Erythroblast (primary cell): ENCODE data around the gene RPRD1A.

Experiments used
- GATA1 ChIP-seq: IDR thresholded peaks from 2 replicates; pipeline ENCODE4 v1.6.1; 2011; ENCODE audit warnings: low read depth, mild to moderate bottlenecking, control low read depth, low read length, moderate library complexity
- POLR2A ChIP-seq: IDR thresholded peaks from 2 replicates; pipeline ENCODE4 v1.6.1; 2011; ENCODE audit warnings: mild to moderate bottlenecking, low read length

DNA sequence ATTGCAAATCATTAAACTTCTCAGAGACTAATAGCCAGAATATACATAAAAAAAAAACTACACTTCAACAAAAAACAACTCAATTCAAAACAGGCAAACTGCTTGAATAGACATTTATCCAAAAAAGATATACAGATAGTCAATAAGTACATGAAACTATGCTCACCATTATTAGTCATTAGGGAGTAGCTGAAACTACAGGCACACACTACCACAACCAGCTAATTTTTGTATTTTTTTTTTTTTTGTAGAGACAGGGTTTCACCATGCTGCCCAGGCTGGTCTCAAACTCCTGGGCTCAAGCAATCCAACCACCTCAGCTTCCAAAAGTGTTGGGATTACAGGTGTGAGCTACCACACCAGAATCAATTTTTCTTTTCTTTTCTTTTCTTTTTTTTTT lies 16.9 kb downstream of the RPRD1A start:
- no peak for TF ChIP-seq POLR2A
- TF ChIP-seq GATA1: no peak
